Kidney glomerular epithelial cell (primary cell): ENCODE results near the gene AMH.

Source experiments
- DNase-seq: peaks from one replicate; lab custom pipeline; 2025; lab: John Stamatoyannopoulos, UW

AMH gene

DNA sequence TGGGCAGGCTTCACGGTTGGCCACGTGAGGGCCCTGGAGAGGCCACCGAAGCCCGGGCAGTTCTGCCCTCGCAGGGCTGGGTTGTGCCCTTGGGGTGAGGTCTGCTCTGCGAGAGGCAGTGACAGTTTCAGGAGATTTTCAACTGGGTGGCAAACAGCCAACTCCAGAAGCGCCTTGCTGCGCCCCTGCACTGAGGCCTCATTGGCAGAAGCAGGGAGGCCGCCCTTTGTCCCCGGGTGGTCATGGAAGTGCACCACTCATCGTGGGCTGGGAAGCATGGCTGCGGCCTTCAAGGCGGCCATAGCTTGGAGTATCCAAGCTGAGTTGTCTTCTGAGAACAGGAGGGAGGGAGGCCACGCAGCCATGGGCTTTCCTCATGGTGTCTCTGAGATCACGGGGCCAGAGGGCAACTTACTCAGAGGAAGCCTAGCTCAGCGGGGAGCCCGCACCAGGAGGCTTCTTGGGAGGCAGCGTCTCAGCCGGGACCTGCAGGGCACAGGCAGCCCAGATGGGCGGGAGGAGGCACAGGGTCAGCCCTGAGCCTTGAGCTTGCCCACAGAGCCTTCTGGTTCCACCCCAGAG, 27.8 kb upstream of the AMH start:
- DNase-seq: no peak

GRCh38 chr19:2221918-2222317, 27.2 kb upstream of the AMH start:
- no peak for DNase-seq

DNA sequence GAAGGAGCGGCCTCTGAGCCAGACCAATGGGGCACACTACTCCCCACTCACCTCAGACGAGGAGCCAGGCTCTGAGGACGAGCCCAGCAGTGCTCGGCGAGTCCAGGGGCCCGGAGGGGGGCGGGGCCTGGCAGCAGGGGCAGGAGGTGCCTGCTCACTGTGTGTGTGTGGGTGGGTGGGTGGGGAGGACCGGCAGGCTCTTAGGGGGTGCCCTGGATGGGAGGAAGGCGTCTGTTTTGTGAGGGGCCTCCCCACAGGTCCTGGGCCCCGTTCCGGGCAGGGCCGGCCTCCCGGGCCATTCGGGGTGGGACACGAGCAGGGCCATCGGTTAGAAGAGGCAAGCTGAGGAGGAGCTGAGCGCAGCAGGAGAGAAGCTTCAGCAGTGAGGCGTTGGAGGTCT, 25.7 kb upstream of the AMH start:
- no peak for DNase-seq

GRCh38 chr19:2223959-2224358, 25.2 kb upstream of the AMH start:
- DNase-seq: no peak

- no peak for DNase-seq
Observed at GRCh38 chr19:2224754-2225349, 24.3 kb upstream of the AMH start.

DNA sequence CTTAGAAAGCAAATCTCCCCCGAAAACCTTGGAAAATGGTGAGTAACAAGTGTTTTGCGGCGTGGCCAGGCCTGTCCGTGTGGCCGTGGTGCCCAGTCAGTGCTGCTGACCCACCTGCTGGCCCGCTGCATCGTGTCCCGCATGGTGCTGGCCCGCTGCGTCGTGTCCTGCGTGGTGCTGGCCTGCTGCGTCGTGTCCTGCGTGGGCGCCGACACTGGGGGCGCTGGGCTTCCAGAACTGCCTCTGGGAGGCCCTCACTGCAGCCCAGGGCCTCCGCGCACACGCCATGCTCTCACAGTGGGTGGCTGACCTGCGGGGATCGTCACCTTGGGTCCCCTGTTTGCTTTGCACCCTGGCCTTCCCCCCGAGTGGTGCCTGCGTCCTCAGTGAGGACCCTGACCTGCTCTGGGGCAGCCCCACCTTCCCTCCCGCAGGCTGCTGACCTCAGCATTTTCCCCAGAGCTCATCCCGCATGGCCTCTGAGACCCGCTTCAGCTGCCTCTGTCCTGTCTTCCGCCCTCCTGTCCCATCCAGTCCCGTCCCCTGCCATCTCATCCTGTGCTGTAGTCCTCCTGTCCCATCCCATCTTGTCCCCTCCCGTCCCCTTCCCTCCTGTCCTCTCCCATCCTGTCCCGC, 23.6 kb upstream of the AMH start:
- no peak for DNase-seq

DNA sequence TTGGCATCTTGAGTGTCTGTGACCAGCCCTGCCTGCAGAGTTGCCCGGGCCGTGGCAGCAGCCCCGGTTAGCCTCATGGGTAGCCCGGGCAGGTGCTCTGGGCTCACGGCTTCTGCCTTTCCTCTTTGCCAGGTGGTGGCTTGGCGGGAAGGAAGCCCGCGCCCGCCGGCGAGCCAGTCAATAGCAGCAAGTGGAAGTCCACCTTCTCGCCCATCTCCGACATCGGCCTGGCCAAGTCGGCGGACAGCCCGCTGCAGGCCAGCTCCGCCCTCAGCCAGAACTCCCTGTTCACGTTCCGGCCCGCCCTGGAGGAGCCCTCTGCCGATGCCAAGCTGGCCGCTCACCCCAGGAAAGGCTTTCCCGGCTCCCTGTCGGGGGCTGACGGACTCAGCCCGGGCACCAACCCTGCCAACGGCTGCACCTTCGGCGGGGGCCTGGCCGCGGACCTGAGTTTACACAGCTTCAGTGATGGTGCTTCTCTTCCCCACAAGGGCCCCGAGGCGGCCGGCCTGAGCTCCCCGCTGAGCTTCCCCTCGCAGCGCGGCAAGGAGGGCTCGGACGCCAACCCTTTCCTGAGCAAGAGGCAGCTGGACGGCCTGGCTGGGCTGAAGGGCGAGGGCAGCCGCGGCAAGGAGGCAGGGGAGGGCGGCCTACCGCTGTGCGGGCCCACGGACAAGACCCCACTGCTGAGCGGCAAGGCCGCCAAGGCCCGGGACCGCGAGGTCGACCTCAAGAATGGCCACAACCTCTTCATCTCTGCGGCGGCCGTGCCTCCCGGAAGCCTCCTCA, 22.9 kb upstream of the AMH start:
- DNase-seq: no peak

DNA sequence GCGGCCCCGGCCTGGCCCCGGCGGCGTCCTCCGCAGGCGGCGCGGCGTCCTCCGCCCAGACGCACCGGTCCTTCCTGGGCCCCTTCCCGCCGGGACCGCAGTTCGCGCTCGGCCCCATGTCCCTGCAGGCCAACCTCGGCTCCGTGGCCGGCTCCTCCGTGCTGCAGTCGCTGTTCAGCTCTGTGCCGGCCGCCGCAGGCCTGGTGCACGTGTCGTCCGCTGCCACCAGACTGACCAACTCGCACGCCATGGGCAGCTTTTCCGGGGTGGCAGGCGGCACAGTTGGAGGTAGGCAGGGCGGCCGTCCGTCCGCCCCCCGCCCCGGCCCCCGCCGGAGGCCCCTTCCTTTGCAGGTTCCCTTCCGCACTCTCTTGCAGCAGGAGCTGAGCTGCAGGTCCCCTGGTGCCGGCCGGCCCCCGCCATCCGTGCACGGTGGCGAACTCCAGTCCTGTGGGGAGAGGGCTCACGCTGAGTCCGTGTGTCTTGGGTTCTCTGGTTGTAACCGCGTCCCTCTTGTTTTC, 22.2 kb upstream of the AMH start:
- DNase-seq: no peak

GRCh38 chr19:2227415-2228156, 21.5 kb upstream of the AMH start:
- no peak for DNase-seq

DNA sequence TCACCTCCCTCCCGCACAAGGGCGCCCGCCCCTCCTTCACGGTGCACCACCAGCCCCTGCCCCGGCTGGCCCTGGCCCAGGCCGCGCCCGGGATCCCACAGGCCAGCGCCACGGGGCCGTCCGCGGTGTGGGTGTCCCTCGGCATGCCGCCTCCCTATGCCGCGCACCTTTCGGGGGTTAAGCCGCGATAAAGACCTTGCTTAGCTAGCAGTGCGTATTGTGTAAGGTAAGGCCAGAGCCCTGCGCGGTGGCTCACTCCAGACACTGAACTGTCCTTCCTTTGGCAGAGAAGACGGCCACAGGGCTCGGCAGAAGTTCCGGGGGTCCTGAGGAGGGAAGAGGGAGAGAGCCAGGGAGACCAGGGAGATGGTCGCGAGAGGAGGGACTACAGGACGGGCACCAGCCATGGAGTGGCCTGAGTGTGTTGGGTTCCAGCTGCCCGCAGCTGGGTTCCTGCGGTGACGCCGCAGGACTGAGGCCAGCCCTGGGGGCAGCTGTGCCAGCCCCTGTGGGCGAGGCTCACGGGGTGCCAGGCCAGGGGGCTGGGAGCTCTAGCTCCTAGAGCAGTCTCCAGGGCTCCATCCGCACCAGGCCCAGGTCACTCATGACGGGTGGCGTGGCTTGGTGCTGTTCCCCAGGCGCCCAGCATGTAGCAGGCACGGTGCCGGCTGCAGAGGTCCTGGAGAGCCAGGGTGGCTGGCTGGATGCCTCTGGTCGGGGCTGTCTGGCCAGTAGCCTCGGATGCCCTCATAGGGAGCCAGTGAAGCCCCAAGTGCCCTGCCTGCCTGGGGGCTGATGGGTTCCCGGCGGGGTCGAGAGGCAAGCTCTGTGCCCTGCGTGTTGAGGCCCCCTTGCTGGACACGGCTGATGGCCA, 20.7 kb upstream of the AMH start:
- DNase-seq: no peak

- no peak for DNase-seq
Observed at GRCh38 chr19:2229103-2230032, 19.8 kb upstream of the AMH start.

DNA sequence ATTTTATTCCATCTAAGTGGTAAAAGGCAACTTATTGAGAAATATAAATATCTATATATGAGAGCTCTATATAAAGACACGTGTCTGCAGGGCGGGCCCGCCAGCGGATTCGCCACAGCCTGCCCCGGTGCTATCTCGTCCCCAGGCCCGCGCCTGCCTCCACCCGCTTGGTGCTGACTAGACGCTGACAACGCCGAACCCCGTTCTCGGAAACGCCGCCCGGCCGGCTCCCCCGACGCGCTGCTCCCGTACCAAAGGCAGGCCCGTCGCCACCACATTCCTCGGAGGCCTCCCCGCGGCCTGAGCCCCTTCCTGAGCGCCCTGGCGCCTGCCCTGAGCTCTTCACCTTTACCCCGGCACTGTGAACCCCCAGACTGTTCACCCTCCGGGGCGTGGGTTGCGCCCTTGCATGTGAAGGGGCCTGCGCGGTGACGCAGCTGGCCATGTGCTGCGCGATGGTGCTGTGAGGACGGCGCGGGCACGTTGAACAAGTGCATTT, 19.0 kb upstream of the AMH start:
- no peak for DNase-seq

DNA sequence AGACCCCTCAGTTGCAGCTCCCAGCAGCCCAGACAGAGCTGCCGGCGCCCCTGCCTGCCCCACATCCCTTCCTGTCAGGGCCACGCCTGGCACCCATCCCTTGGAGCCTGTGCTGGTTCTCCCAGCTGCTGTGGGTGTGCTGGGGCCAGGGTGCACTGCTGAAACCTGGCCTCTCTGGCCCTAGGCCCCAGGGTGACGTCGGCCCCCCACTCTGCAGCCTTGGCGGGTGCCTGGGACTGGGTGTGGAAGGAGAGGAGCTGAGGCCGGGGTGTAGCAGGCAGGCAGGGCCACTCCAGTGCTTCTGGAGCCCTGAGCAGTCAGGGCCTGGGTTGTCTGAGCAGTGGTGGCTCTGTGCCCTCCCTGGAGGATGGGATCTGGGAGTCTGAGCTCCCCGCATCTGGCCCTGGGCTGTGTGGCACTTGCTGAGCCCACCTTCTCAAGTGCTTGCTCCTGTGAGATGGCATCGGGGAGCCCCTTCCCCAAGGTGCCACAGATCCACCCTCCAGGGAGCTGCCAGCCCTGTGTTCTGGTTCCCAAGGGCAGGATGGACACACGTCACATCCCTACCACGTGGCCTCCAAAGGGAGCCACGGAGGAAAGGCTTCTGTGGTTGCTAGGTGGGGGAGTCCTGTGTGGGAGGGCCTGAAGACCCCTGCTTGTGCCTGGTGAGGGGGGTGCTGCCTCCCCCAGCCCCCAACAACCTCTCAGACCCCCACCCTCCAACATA, 18.2 kb upstream of the AMH start:
- no peak for DNase-seq

DNA sequence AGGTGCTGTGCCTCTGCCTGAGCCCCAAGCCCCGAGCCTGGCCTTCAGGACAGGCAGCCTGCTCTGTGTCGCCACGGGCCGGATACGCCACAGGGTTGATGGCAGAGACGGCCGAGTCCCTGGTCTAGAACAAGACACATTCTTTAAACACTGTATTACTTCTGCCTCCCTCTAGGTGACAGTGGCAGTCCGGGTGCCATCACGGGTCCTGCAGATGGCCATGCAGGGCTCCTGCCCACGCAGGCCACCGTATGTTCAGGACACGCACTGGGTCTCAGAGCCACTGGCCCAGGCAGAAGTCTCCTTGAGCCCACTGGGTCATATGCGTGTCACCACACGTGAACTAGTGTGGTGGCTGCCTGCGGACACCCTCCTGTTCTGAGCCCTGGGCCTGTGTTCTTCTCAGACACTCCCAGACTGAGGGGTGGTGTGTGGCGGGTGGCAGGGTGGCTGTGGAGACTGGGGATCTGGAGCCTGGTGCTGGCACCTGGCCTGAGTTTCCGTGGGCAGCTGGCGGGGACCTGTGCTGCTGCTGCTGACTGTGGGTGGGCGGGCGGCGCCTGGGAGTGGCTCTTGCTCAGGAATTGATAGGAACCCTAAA, 17.4 kb upstream of the AMH start:
- DNase-seq: no peak

GRCh38 chr19:2232286-2233151, 16.6 kb upstream of the AMH start:
- no peak for DNase-seq

DNA sequence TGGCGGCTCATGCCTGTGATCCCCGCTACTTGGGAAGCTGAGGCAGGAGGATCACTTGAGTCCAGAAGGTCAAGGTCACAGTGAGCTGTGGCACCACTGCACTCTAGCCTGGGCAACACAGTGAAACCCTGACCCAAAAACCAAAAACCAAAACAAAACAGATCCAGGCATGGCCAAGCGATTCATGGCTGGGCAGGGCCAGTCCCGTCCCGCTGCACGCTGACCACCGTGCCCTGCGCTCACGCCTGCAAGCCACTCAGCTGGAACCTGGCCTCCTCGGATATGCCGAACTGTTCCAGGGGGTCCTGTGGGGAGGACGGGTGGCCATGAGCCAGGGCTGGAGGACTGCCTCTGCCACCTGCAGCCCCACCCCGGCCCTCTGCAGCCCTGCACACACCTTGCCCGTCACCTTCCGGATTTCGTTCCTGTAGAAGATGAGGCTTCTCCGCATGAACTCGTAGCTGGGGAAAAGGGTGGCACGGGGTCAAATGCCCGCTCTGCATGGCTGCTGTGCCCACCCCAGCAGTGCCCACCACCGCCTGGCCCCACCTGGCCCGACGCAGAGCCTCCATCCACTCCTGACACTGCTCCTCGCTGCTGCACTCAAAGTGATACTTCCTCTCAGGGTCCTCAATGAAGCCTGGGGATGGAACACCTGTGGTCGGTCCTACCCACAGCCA, 15.4 kb upstream of the AMH start:
- DNase-seq: no peak

GRCh38 chr19:2234996-2235380, 14.1 kb upstream of the AMH start:
- no peak for DNase-seq
